Mesendoderm (in vitro differentiated cells): ENCODE measurements around the gene COQ8B.

Source experiments
- DNase-seq: peaks from one replicate; pipeline ENCODE4 v3.0.0; 2013
- H2AK5ac ChIP-seq: 2 replicates; pipeline ENCODE4 v1.6.1; 2013; ENCODE audit warnings: low read length, inconsistent platforms
- H2BK120ac ChIP-seq: 2 replicates; pipeline ENCODE4 v1.6.1; 2013; ENCODE audit warnings: low read depth, mild to moderate bottlenecking, low read length, moderate library complexity, mixed read lengths
- H2BK15ac ChIP-seq: replicated peaks from 2 replicates; pipeline ENCODE4 v1.6.1; 2013; ENCODE audit warnings: low read depth, mild to moderate bottlenecking, moderate library complexity
- H2BK5ac ChIP-seq: 2 replicates; pipeline ENCODE4 v1.6.1; 2013; ENCODE audit warnings: low read length, inconsistent platforms
- H3K18ac ChIP-seq: 2 replicates; pipeline ENCODE4 v1.6.1; 2013; ENCODE audit warnings: mild to moderate bottlenecking, low read length, mixed read lengths
- H3K23ac ChIP-seq: one replicate; pipeline ENCODE4 v1.6.1; 2013; ENCODE audit warnings: low read length
- H3K27ac ChIP-seq: 2 replicates; pipeline ENCODE4 v1.5.1; 2013; ENCODE audit warnings: low read depth, mild to moderate bottlenecking, inconsistent platforms, low read length, moderate library complexity
- H3K27me3 ChIP-seq: 2 replicates; pipeline ENCODE4 v1.6.1; 2013; ENCODE audit warnings: low read length, control low read depth, mild to moderate bottlenecking, inconsistent platforms; ENCODE audit not compliant: insufficient read depth, poor library complexity
- H3K36me3 ChIP-seq: 2 replicates; pipeline ENCODE4 v1.6.1; 2013; ENCODE audit warnings: low read length, inconsistent platforms; ENCODE audit not compliant: control insufficient read depth, insufficient read depth
- H3K4ac ChIP-seq: one replicate; pipeline ENCODE4 v1.6.1; 2013; ENCODE audit warnings: low read depth, mild to moderate bottlenecking, low read length, moderate library complexity
- H3K4me1 ChIP-seq: 2 replicates; pipeline ENCODE4 v1.6.1; 2013; ENCODE audit warnings: low read depth, low read length, inconsistent platforms; ENCODE audit not compliant: control insufficient read depth
- H3K4me2 ChIP-seq: 2 replicates; pipeline ENCODE4 v1.6.1; 2013; ENCODE audit warnings: low read length
- H3K4me3 ChIP-seq: 2 replicates; pipeline ENCODE4 v1.5.1; 2013; ENCODE audit warnings: mild to moderate bottlenecking, low read length
- H3K56ac ChIP-seq: one replicate; pipeline ENCODE4 v1.6.1; 2013; ENCODE audit warnings: low read length
- H3K79me1 ChIP-seq: 2 replicates; pipeline ENCODE4 v1.6.1; 2013; ENCODE audit warnings: low read length, inconsistent platforms
- H3K79me2 ChIP-seq: 2 replicates; pipeline ENCODE4 v1.6.1; 2013; ENCODE audit warnings: mild to moderate bottlenecking, low read length; ENCODE audit not compliant: control insufficient read depth, insufficient read depth
- H3K9ac ChIP-seq: 2 replicates; pipeline ENCODE4 v1.6.1; 2013; ENCODE audit warnings: low read length, inconsistent platforms
- H4K5ac ChIP-seq: one replicate; pipeline ENCODE4 v1.6.1; 2013; ENCODE audit warnings: low read length
- H4K8ac ChIP-seq: one replicate; pipeline ENCODE4 v1.6.1; 2013; ENCODE audit warnings: low read depth, mild to moderate bottlenecking, control low read depth, low read length, moderate library complexity
- WGBS: extraction: QIAGEN DNeasy Blood & Tissue Kit; methylation state at CpG from one replicate; pipeline ENCODE4 v1.1.7; 2013; ENCODE audit warnings: low lambda C conversion rate, missing lambda C conversion rate; ENCODE audit not compliant: insufficient coverage; ENCODE audit errors: extremely low coverage; 5-methylcytosine and 5-hydroxymethylcytosine counted together

The COQ8B gene

GRCh38 chr19:40759352-40759751, 42.7 kb upstream of the COQ8B start:
- H4K5ac ChIP-seq = no peak overlapping the region
- H3K79me2 ChIP-seq = peaks cover 39% of the 10 kb centered on the region
- no peak overlapping the region for H2AK5ac ChIP-seq
- peaks cover 17% of the 10 kb centered on the region for H3K79me1 ChIP-seq
- no peak overlapping the region for H3K9ac ChIP-seq
- no peak overlapping the region for H3K4ac ChIP-seq
- H3K27me3 ChIP-seq = no peaks in the 10 kb centered on the region
- H2BK120ac ChIP-seq = no peak overlapping the region
- H3K23ac ChIP-seq = no peak overlapping the region
- WGBS = no CpG with 5 or more reads among the region's 13 CpGs
- H4K8ac ChIP-seq = no peak overlapping the region
- no peak for DNase-seq
- H3K4me3 ChIP-seq = no peak overlapping the region
- peaks cover 2% of the 10 kb centered on the region for H3K4me1 ChIP-seq
- no peak overlapping the region for H2BK5ac ChIP-seq
- H2BK15ac ChIP-seq = no peak overlapping the region
- no peak overlapping the region for H3K4me2 ChIP-seq
- H3K18ac ChIP-seq = no peak overlapping the region
- H3K56ac ChIP-seq = no peak overlapping the region
- no peak overlapping the region for H3K27ac ChIP-seq
- peaks cover 39% of the 10 kb centered on the region for H3K36me3 ChIP-seq

GRCh38 chr19:40758491-40758890, 41.8 kb upstream of the COQ8B start:
- no peak overlapping the region for H2BK5ac ChIP-seq
- no peak for DNase-seq
- WGBS = no CpG with 5 or more reads among the region's 3 CpGs
- H3K18ac ChIP-seq = no peak overlapping the region
- H3K4me3 ChIP-seq = no peak overlapping the region
- H3K27ac ChIP-seq = no peak overlapping the region
- H3K9ac ChIP-seq = no peak overlapping the region
- peaks cover 17% of the 10 kb centered on the region for H3K79me1 ChIP-seq
- peaks cover 4% of the 10 kb centered on the region for H3K4me1 ChIP-seq
- H3K4me2 ChIP-seq = no peak overlapping the region
- no peak overlapping the region for H2BK15ac ChIP-seq
- no peak overlapping the region for H2BK120ac ChIP-seq
- H2AK5ac ChIP-seq = no peak overlapping the region
- H4K8ac ChIP-seq = no peak overlapping the region
- H3K4ac ChIP-seq = no peak overlapping the region
- H3K23ac ChIP-seq = no peak overlapping the region
- no peak overlapping the region for H3K56ac ChIP-seq
- no peaks in the 10 kb centered on the region for H3K27me3 ChIP-seq
- no peak overlapping the region for H4K5ac ChIP-seq
- H3K79me2 ChIP-seq = peaks cover 45% of the 10 kb centered on the region
- peaks cover 31% of the 10 kb centered on the region for H3K36me3 ChIP-seq

GRCh38 chr19:40756502-40757110, 39.9 kb upstream of the COQ8B start:
- no peak overlapping the region for H3K4me2 ChIP-seq
- H3K36me3 ChIP-seq = peaks cover 18% of the 10 kb centered on the region
- H3K27ac ChIP-seq = no peak overlapping the region

GRCh38 chr19:40755791-40756190, 39.1 kb upstream of the COQ8B start:
- Histone ChIP-seq H3K18ac (no peak overlapping the region), H4K5ac (no peak overlapping the region), H3K4me2 (no peak overlapping the region), H3K36me3 (peaks cover 18% of the 10 kb centered on the region), H4K8ac (no peak overlapping the region), H2AK5ac (no peak overlapping the region), H3K9ac (no peak overlapping the region), H3K4me3 (no peak overlapping the region), H3K27me3 (no peaks in the 10 kb centered on the region), H2BK5ac (no peak overlapping the region), H3K79me1 (peaks cover 12% of the 10 kb centered on the region), H3K23ac (no peak overlapping the region), H3K4ac (no peak overlapping the region), H3K4me1 (peaks cover 4% of the 10 kb centered on the region), H2BK120ac (no peak overlapping the region), H2BK15ac (no peak overlapping the region), H3K79me2 (peaks cover 67% of the 10 kb centered on the region), H3K27ac (no peak overlapping the region), H3K56ac (no peak overlapping the region)
- DNase-seq = no peak
- WGBS = no CpG with 5 or more reads among the region's 8 CpGs

More at GRCh38 chr19:40756502-40757110, 39.9 kb upstream of the COQ8B start:
- no peak overlapping the region for H3K56ac ChIP-seq
- no peak overlapping the region for H3K23ac ChIP-seq
- H3K18ac ChIP-seq = no peak overlapping the region
- no peak overlapping the region for H3K4ac ChIP-seq
- H3K4me3 ChIP-seq = no peak overlapping the region
- H3K4me1 ChIP-seq = peaks cover 4% of the 10 kb centered on the region
- no peak overlapping the region for H2BK5ac ChIP-seq
- H3K79me1 ChIP-seq = peaks cover 12% of the 10 kb centered on the region
- no peak overlapping the region for H2AK5ac ChIP-seq
- H3K79me2 ChIP-seq = peaks cover 61% of the 10 kb centered on the region
- H4K5ac ChIP-seq = no peak overlapping the region
- no peak for DNase-seq
- no peak overlapping the region for H4K8ac ChIP-seq
- H3K9ac ChIP-seq = no peak overlapping the region
- no peaks in the 10 kb centered on the region for H3K27me3 ChIP-seq
- H2BK120ac ChIP-seq = no peak overlapping the region
- no CpG with 5 or more reads among the region's 11 CpGs for WGBS
- no peak overlapping the region for H2BK15ac ChIP-seq

GRCh38 chr19:40755248-40755624, 38.5 kb upstream of the COQ8B start:
- Histone ChIP-seq H3K4ac (no peak overlapping the region), H2AK5ac (no peak overlapping the region), H3K36me3 (peaks cover 16% of the 10 kb centered on the region), H2BK5ac (no peak overlapping the region), H3K18ac (no peak overlapping the region), H3K79me2 (peaks cover 64% of the 10 kb centered on the region), H3K23ac (no peak overlapping the region), H3K27me3 (no peaks in the 10 kb centered on the region), H3K4me2 (no peak overlapping the region), H4K5ac (no peak overlapping the region), H3K4me3 (no peak overlapping the region), H3K9ac (no peak overlapping the region), H3K4me1 (peaks cover 4% of the 10 kb centered on the region), H3K56ac (no peak overlapping the region), H4K8ac (no peak overlapping the region), H3K27ac (no peak overlapping the region), H3K79me1 (peaks cover 12% of the 10 kb centered on the region), H2BK120ac (no peak overlapping the region), H2BK15ac (no peak overlapping the region)
- DNase-seq = no peak
- no CpG with 5 or more reads among the region's 3 CpGs for WGBS
